HG02981 (cell line): ENCODE results near the gene MT2A.
A peak's percentile ranks its signal among the peaks of the same experiment; 100 is the strongest.
"Not testable (repeated sequence)": the region's sequence is repeated elsewhere in the genome, so short reads cannot be mapped to it uniquely, and the experiment has no call there.

Experiments used
- ATAC-seq: cut with Tn5 transposase; IDR thresholded peaks from one replicate; pipeline ENCODE4 v1.9.1; 2021; ENCODE audit warnings: mild to moderate bottlenecking, moderate library complexity; ENCODE audit not compliant: unreplicated experiment

MT2A gene

GRCh38 chr16:56618138-56618537 lies 9.8 kb downstream of the MT2A start:
- ATAC-seq = no peak

- ATAC-seq = no peak
Measured at GRCh38 chr16:56620339-56620897, 12.0 kb downstream of the MT2A start.

GRCh38 chr16:56621665-56622445 lies 13.5 kb downstream of the MT2A start:
- ATAC-seq = not testable (repeated sequence)

GRCh38 chr16:56623184-56623583 lies 14.8 kb downstream of the MT2A start:
- not testable (repeated sequence) for ATAC-seq

GRCh38 chr16:56623637-56624036 lies 15.3 kb downstream of the MT2A start:
- no peak for ATAC-seq

GRCh38 chr16:56625140-56625942 lies 17.0 kb downstream of the MT2A start, which contains the start of gene MT1E:
TSS of gene MT1E (plus strand) at chr16:56625781. CDS start at chr16:56625852, 71 bp downstream.
- ATAC-seq = peak; percentile 58

- peak; percentile 1 for ATAC-seq
Measured at GRCh38 chr16:56625943-56626654, 17.7 kb downstream of the MT2A start.

- no peak for ATAC-seq
Measured at GRCh38 chr16:56626685-56627084, 18.3 kb downstream of the MT2A start.

GRCh38 chr16:56628486-56629350 lies 20.3 kb downstream of the MT2A start:
- ATAC-seq = no peak

- no peak for ATAC-seq
Measured at GRCh38 chr16:56629531-56629930, 21.1 kb downstream of the MT2A start.

- peak; percentile 77 for ATAC-seq
Measured at GRCh38 chr16:56630134-56630533, 21.8 kb downstream of the MT2A start.

GRCh38 chr16:56631197-56631596 lies 22.8 kb downstream of the MT2A start:
- ATAC-seq = no peak

GRCh38 chr16:56631832-56632155 lies 23.4 kb downstream of the MT2A start:
- ATAC-seq = no peak

GRCh38 chr16:56632156-56632847 lies 23.9 kb downstream of the MT2A start, which contains the start of gene MT1M:
TSS of gene MT1M (plus strand) at chr16:56632659. CDS start at chr16:56632732, 73 bp downstream.
- ATAC-seq = no peak

GRCh38 chr16:56632848-56633365 lies 24.5 kb downstream of the MT2A start:
- no peak for ATAC-seq

- no peak for ATAC-seq
Measured at GRCh38 chr16:56633535-56633934, 25.2 kb downstream of the MT2A start.

- ATAC-seq = no peak
Measured at GRCh38 chr16:56634715-56635440, 26.5 kb downstream of the MT2A start.

- ATAC-seq = no peak
Measured at GRCh38 chr16:56635441-56635967, 27.1 kb downstream of the MT2A start.
